GM12878 (cell line): ENCODE results near the gene YPEL4. TPM values are rescaled to one million over a fixed set of nuclear protein-coding genes. Genes with fewer than 3 reads are reported as not detected.

Experiments
- ATF2 ChIP-seq: IDR thresholded peaks from 2 replicates; pipeline ENCODE4 v1.6.1; 2012; ENCODE audit warnings: low read length, inconsistent platforms
- BHLHE40 ChIP-seq, 2 experiments: fragments of 450-650 bp in 1 of 2; IDR thresholded peaks; 2 replicates each; pipeline ENCODE4 v1.6.1; 2011 to 2017; ENCODE audit warnings: low read depth in 2 of 2, borderline replicate concordance in 1 of 2, improper control_type of control experiment in 1 of 2, low read length in 1 of 2, mild to moderate bottlenecking in 1 of 2
- CBFB ChIP-seq: IDR thresholded peaks from 2 replicates; pipeline ENCODE4 v1.6.1; 2016; ENCODE audit warnings: antibody characterized with exemption, low read depth
- E2F4 ChIP-seq: IDR thresholded peaks from 2 replicates; pipeline ENCODE4 v1.6.1; 2012; ENCODE audit warnings: low read depth, low read length, improper control_type of control experiment
- ELK1 ChIP-seq: IDR thresholded peaks from 2 replicates; pipeline ENCODE4 v1.6.1; 2012; ENCODE audit warnings: low read depth, low read length, improper control_type of control experiment
- KAT2A ChIP-seq: conservative IDR thresholded peaks from 2 replicates; pipeline ENCODE4 v1.6.1; 2011; ENCODE audit warnings: low read depth, low read length; ENCODE audit not compliant: control insufficient read depth
- LARP7 ChIP-seq: fragments of 450-650 bp; IDR thresholded peaks from 2 replicates; pipeline ENCODE4 v1.6.1; 2017; ENCODE audit warnings: mild to moderate bottlenecking
- MAX ChIP-seq: IDR thresholded peaks from 2 replicates; pipeline ENCODE4 v1.6.1; 2012; ENCODE audit warnings: low read depth, low read length, improper control_type of control experiment
- MYB ChIP-seq: fragments of 150-350 bp; IDR thresholded peaks from 2 replicates; pipeline ENCODE4 v1.6.1; 2014; ENCODE audit warnings: mild to moderate bottlenecking, low read depth, low read length, borderline replicate concordance
- NBN ChIP-seq: fragments of 450-650 bp; IDR thresholded peaks from 2 replicates; pipeline ENCODE4 v1.6.1; 2016
- POLR2AphosphoS5 ChIP-seq: IDR thresholded peaks from 2 replicates; pipeline ENCODE4 v1.6.1; 2011; ENCODE audit warnings: mild to moderate bottlenecking, low read length, inconsistent platforms
- SKIL ChIP-seq: fragments of 450-650 bp; IDR thresholded peaks from 2 replicates; pipeline ENCODE4 v1.6.1; 2017; ENCODE audit warnings: mild to moderate bottlenecking, low read depth, inconsistent platforms; ENCODE audit not compliant: poor library complexity, severe bottlenecking
- SMAD1 ChIP-seq: fragments of 450-650 bp; IDR thresholded peaks from 2 replicates; pipeline ENCODE4 v1.6.1; 2018; ENCODE audit warnings: mild to moderate bottlenecking, low read depth; ENCODE audit not compliant: partially characterized antibody
- SMAD5 ChIP-seq: IDR thresholded peaks from 2 replicates; pipeline ENCODE4 v1.6.1; 2016; ENCODE audit warnings: antibody characterized with exemption, low read depth
- SPI1 ChIP-seq: IDR thresholded peaks from 2 replicates; pipeline ENCODE4 v1.6.1; 2011; ENCODE audit warnings: low read depth, mild to moderate bottlenecking, low read length, moderate library complexity, borderline replicate concordance; ENCODE audit not compliant: insufficient read depth
- SRF ChIP-seq, 2 experiments: IDR thresholded peaks; 2 replicates each; pipeline ENCODE4 v1.6.1; 2011; ENCODE audit warnings: low read depth in 2 of 2, low read length in 2 of 2, mild to moderate bottlenecking in 1 of 2, moderate library complexity in 1 of 2
- SUPT20H ChIP-seq: IDR thresholded peaks from 2 replicates; pipeline ENCODE4 v1.6.1; 2011; ENCODE audit warnings: low read depth, mild to moderate bottlenecking, low read length, moderate library complexity, borderline replicate concordance; ENCODE audit not compliant: control insufficient read depth
- TAF1 ChIP-seq: IDR thresholded peaks from 2 replicates; pipeline ENCODE4 v1.6.1; 2011; ENCODE audit warnings: mild to moderate bottlenecking, low read depth, low read length, borderline replicate concordance
- ZBTB33 ChIP-seq: fragments of 450-650 bp; IDR thresholded peaks from 2 replicates; pipeline ENCODE4 v1.6.1; 2017; ENCODE audit warnings: mild to moderate bottlenecking
- ZNF274 ChIP-seq: IDR thresholded peaks from one replicate; pipeline ENCODE4 v1.8.0; 2011; ENCODE audit not compliant: insufficient read length, insufficient read depth
- ZNF384 ChIP-seq: IDR thresholded peaks from 2 replicates; pipeline ENCODE4 v1.6.1; 2012; ENCODE audit warnings: low read depth, mild to moderate bottlenecking, low read length, improper control_type of control experiment, borderline replicate concordance
- polyA plus RNA-seq, 11 experiments: library from polyadenylated mRNA; depleted of rRNA in 4 of 11; unstranded in 6 of 11; stranded (reverse) in 5 of 11; fragments of >200 nt; fragmentation: Nextera tagmentation in 4 of 11; fragmentation: Illumina TruSeq in 1 of 11; extraction: Ambion mirVana in 4 of 11; extraction: Trizol in 1 of 11; gene quantifications; 1 replicate in 1 of 11; 2 replicates in 10 of 11; pipeline versions ENCODE4 v1.2.1 to v1.2.3, GENCODE V29; 2011 to 2016; ENCODE audit warnings: inconsistent platforms in 2 of 11, missing spikeins in 2 of 11, low read depth in 1 of 11
- total RNA-seq, 4 experiments: library from RNA; depleted of rRNA in 3 of 4; stranded (reverse); fragments of >200 nt in 3 of 4; fragmentation: Illumina TruSeq in 1 of 4; extraction: Trizol in 1 of 4; gene quantifications; 2 replicates each; pipeline versions ENCODE4 v1.2.1 to v1.2.3, GENCODE V29; 2013 to 2021

The YPEL4 gene
- total and polyA plus RNA-seq, 10 of the 15 experiments (the other 5 are each of a cell fraction or from before 2014, with no cell fraction given) = 0.07 to 0.50 (median 0.13) TPM; not detected in 5

GRCh38 chr11:57657194-57658022 lies 7.7 kb upstream of the YPEL4 start, which contains the start of gene CLP1 (continued):
- TF ChIP-seq ZNF274 (no peak), ZNF384 (no peak), SMAD1 (no peak), SMAD5 (peak; percentile 37; the same call in 1 of the 2 replicates), SPI1 (peak; percentile 56; the same call in 1 of the 2 replicates), CBFB (peak; percentile 28; the same call in 1 of the 2 replicates), NBN (peak; percentile 71), SUPT20H (no peak), MAX (peak; percentile 83), ELK1 (peak; percentile 89), ATF2 (no peak), KAT2A (no peak), BHLHE40 (IDR thresholded peaks at IDR 0.05; ENCODE audit: borderline replicate concordance in 1 of 2, low read depth in 2 of 2, low read length in 1 of 2) (peak; percentile 78 to 89), SRF (IDR thresholded peaks at IDR 0.05; ENCODE audit: low read depth in 2 of 2, low read length in 2 of 2) (peak in 1 of 2 experiments; percentile 29; a peak in 1 of 4 replicates), MYB (peak; percentile 44; the same call in 1 of the 2 replicates), ZBTB33 (no peak), E2F4 (peak; percentile 14; the same call in 1 of the 2 replicates), SKIL (no peak), POLR2AphosphoS5 (peak; percentile 80), LARP7 (no peak; the same call in 1 of the 2 replicates), TAF1 (peak; percentile 20; the same call in 1 of the 2 replicates)
